ENCODE results near the gene SH3BGR.

The SH3BGR gene

GRCh38 chr21:39542736-39543135, 91.0 kb downstream of the SH3BGR start:
- DNase-seq (ENCODE audit: low read depth), result no peak
- TF ChIP-seq CTCF (IDR thresholded peaks at IDR 0.05; ENCODE audit: low read depth, low read length, missing control alignments), result no peak
- no peak overlapping the region for H3K4me3 ChIP-seq (ENCODE audit: low read depth, low read length)

- TF ChIP-seq CTCF (IDR thresholded peaks at IDR 0.05; ENCODE audit: low read depth, low read length, missing control alignments), result no peak
- no peak overlapping the region for H3K4me3 ChIP-seq (ENCODE audit: low read depth, low read length)
- DNase-seq (ENCODE audit: low read depth), result no peak
Observed at GRCh38 chr21:39546522-39546921, 94.8 kb downstream of the SH3BGR start.

GRCh38 chr21:39552856-39553255, 101.1 kb downstream of the SH3BGR start:
- no peak for DNase-seq (ENCODE audit: low read depth)
- no peak overlapping the region for H3K4me3 ChIP-seq (ENCODE audit: low read depth, low read length)
- TF ChIP-seq CTCF (IDR thresholded peaks at IDR 0.05; ENCODE audit: low read depth, low read length, missing control alignments), result no peak

GRCh38 chr21:39553331-39553730, 101.6 kb downstream of the SH3BGR start:
- H3K4me3 ChIP-seq (ENCODE audit: low read depth, low read length), result no peak overlapping the region
- TF ChIP-seq CTCF (IDR thresholded peaks at IDR 0.05; ENCODE audit: low read depth, low read length, missing control alignments), result no peak
- DNase-seq (ENCODE audit: low read depth), result no peak

GRCh38 chr21:39555911-39556590, 104.3 kb downstream of the SH3BGR start:
- H3K4me3 ChIP-seq (ENCODE audit: low read depth, low read length), result no peak overlapping the region
- DNase-seq (ENCODE audit: low read depth), result no peak
- no peak for TF ChIP-seq CTCF (IDR thresholded peaks at IDR 0.05; ENCODE audit: low read depth, low read length, missing control alignments)

- TF ChIP-seq CTCF (IDR thresholded peaks at IDR 0.05; ENCODE audit: low read depth, low read length, missing control alignments), result no peak
- no peak overlapping the region for H3K4me3 ChIP-seq (ENCODE audit: low read depth, low read length)
- no peak for DNase-seq (ENCODE audit: low read depth)
Observed at GRCh38 chr21:39559511-39559910, 107.7 kb downstream of the SH3BGR start.

GRCh38 chr21:39561140-39561539, 109.4 kb downstream of the SH3BGR start:
- no peak for DNase-seq (ENCODE audit: low read depth)
- no peak for TF ChIP-seq CTCF (IDR thresholded peaks at IDR 0.05; ENCODE audit: low read depth, low read length, missing control alignments)

More at GRCh38 chr21:39561140-39561539, 109.4 kb downstream of the SH3BGR start:
- no peak overlapping the region for H3K4me3 ChIP-seq (ENCODE audit: low read depth, low read length)
